Activated CD8-positive, alpha-beta memory T cell treated with anti-CD3 and anti-CD28 coated beads, Interleukin-2, amount 50 U/mL, for 1 hour (primary cell): ENCODE measurements around the gene WWP2.
"Not testable (repeated sequence)": the region's sequence is repeated elsewhere in the genome, so short reads cannot be mapped to it uniquely, and the experiment has no call there.

Experiments used
- DNase-seq: peaks from one replicate; pipeline ENCODE4 v3.0.0-alpha.2; 2020; ENCODE audit errors: extremely low read depth

WWP2 gene

DNA sequence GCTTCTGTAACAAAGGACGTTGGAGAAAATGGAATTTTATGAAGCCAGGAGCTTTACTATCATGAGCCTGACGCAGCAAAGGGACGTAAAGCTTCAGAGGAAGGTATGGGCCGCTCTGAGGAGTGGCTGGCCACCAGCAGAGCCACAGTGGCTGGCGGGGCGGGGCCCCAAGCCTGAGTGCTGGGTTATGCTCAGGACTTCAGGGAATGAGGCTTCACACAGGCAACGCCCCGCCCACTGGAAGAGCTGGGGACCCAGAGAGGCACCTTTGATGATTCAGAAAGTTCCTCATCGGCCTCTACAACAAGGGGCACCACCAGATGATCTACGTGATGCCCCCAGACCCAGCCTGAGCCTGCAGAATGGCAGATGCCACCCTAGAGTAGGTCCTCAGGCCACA lies 16.2 kb upstream of the WWP2 start:
- DNase-seq, result no peak

- no peak for DNase-seq
These were observed 15.0 kb upstream of the WWP2 start for GRCh38 chr16:69747115-69747514.

- DNase-seq, result no peak
These were observed 13.3 kb upstream of the WWP2 start for GRCh38 chr16:69748694-69749345.

- no peak for DNase-seq
These were observed 8.0 kb upstream of the WWP2 start for GRCh38 chr16:69754143-69754468.

- peak; percentile 87 for DNase-seq
These were observed 7.4 kb upstream of the WWP2 start, which contains the start of gene NOB1 for GRCh38 chr16:69754469-69755310. Gene NOB1 (minus strand): TSS chr16:69754926. CDS start chr16:69754910, 16 bp downstream.

DNA sequence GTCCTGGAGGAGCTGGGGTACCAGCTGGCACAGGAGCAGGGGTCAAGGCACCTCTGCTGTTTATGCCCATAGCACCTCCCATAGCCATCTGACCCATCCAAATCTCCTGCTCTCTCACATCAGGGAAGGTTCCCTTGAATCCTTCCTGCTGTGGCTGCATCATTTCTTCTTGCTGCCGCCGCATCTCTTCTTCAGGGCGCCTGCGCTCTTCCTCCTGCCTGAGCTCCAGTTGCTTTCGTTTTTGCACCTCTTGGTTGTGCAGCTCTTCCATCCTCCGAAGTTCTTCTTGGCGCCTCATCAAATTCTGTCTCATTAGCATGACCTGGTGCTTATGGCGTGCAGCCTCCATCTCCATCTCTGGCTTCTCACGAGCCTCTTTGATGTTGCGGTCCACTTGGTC lies 5.4 kb upstream of the WWP2 start:
- no peak for DNase-seq

DNA sequence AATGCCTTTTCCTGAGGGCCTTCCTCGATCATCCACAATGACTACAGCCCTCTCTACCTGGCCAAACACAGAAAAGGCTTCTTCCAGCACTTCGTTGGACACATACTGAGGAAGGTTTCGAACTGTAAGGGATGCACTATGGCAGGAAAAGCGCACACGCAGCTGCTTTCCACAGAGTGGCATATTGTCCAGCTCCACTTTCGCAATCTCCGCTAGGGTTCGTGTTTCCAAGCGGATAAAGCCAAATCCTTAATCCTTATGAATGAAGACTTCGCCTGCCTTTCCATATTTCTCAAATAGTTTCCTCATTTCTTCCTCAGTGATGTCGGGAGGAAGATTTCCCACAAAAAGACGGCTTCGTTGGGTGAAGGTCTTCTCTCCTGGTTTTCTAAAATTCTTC lies 4.8 kb upstream of the WWP2 start:
- not testable (repeated sequence) for DNase-seq

DNA sequence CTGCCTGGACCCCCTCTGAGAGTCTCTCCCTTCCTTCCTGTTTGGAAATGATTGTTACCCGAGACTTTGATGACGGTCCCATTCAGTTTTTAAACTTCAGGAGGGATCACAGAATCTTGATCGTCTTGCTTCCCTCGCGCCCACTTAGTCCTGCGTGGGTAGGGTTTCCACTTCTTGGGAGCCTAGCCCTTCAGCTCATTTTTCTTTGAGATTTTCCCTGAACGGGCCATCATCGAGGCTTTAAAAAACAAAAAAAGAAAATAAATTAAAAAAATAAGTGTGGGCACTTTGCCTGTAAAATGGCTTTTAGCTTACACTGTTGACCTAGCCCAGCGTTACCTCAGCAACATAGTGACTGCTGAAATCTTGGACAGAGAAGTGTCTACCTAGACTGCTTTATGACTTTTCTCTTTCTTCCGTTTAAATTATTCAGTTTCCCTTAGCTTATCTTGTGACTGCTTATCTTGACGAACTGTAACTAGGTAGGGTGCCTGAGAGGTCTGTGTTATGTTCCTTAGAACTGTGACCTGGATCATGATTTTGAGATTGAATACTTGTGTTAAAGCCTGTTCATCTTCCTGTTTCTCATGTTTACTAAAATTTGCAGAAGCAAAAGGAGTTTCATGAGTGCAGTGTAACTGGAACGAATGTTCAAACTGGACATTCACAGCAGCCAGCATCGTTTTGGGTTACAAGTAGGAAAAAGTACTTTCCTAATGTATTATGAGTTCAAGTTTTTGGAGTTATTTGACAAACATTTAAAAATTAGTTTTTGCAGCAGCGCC lies 874 bp downstream of the WWP2 start:
- no peak for DNase-seq

DNA sequence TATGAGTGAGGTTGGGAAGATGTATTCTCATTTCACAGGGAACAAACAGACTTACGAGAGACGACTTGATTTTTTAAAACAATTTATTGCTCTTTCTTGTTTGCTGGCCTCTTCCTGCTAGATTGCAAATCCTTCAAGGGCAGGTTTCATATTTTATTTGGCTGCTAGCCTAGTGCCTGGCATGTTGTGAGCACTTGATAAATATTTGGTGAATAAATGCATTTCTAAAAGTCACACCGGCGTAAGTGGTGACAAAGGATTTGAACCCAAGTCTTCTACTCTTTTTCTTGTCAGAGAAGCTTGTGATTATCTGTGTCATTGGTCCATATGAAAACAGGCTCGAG lies 1.4 kb downstream of the WWP2 start:
- DNase-seq, result no peak

DNA sequence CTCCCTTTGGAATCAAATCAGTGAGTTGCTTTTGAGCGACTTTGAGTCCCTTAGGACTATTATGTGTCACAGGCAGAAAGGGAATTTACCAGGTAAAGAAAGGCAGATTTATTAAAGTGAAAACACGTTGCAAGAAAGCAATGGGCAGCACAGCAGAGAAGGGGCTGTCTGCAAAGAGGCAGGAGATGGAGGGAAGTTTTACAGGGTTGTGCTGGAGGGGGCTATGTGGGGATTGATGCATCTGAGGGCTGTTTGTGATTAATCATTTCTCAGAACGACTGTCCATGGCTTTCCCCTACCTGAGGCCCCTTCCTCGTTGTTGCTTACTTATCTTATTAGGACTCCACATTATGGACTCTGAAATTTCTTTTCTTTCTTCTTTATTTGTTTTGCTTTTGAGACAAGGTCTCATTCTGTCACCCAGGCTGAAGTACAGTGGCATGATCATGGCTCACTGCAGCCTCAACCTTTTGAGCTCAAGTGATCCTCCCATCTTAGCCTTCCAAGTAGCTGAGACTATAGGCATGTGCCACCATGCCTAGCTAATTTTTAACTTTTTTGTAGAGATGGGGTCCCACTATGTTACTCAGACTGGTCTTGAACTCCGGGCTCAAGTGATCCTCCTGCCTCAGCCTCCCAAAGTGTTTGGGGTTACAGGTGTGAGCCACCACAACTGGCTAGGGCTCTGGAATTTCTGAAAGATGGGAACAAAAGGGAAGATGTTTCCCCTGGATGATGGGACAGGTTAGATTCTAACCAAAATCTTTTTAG lies 5.5 kb downstream of the WWP2 start:
- DNase-seq, result no peak

DNA sequence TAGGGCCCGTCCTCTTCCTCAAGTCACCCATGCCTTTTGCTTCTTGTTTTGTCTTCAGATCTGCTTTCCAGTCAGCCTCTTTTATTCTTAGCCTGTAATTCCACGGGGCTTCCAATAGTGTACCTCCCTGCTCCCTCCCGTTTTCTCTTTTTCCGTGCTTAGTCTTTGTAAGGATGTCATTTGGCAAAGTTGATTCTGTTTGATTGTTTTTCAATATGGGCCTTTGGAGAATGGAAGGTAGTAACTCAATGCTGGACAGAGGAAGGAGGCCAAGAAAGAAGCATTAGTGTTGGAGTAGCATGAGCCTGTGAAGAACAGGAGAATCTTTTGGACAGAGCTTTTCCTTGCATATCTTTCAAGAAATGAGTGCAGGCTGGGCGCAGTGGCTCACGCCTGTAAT lies 6.5 kb downstream of the WWP2 start:
- DNase-seq, result no peak

DNA sequence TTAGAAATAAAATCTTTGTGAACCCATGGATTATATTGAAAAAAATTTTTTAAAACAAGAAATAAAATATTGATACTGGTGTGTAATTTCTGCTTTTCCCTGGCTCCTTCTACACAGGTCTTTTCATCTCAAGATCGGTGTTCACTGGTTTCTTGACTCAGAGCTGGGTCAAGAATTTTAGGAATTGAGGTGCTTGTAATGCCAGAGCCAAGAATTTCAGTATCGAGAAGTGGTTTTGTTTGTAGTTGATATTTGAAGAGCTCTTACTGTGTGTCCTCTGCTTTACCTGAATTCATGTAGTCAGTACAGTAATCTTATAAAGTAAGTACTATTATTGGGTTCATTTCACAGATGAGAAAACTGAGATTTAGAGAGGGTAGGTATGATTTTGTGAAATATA lies 7.3 kb downstream of the WWP2 start:
- no peak for DNase-seq

GRCh38 chr16:69771651-69771967 lies 9.5 kb downstream of the WWP2 start:
- no peak for DNase-seq

DNA sequence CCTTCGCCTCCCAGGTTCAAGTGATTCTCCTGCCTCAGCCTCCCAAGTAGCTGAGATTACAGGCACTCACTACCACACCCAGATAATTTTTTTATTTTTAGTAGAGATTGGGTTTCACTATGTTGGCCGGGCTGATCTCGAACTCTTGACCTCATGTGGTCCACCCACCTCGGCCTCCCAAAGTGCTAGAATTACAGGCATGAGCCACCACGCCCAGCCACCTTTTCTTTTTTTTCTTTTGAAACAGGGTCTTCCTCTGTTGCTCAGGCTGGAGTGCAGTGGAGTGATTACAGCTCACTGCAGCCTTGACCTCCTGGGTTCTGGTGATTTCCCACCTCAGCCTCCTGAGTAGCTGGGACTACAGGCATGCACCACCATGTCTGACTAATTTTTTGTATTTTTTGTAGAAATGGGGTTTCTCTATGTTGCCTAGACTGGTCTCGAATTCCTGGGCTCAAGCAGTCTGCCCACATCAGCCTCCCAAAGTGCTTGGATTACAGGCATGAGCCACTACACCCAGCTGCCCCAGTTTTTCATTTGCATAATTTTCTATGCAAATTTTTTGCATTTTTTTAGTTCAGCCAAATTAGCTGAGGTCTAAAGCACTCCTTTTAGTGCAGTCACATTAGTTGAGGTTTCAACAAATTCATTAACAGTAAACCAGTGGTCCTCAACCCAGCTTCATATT lies 11.3 kb downstream of the WWP2 start:
- no peak for DNase-seq

- no peak for DNase-seq
These were observed 13.4 kb downstream of the WWP2 start for GRCh38 chr16:69775563-69775962.

DNA sequence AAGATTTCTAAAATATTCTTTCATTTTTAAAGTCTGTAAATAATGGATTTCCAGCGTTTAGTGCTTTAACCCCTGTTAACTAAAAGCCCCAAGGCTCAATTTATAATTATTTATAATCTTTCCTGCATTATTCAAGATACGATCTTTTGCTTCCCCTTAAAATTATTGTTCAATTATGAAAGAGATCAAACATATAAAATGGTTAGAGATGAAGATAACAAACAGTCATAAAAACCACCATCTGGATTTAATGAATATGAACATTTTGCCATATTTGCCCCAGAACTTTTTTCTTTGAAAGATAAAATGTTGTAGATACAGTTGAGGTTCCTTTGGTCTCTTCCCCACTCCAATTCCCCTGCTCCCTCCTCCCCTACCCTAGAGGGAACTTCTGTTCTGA lies 17.6 kb downstream of the WWP2 start:
- DNase-seq, result no peak

DNA sequence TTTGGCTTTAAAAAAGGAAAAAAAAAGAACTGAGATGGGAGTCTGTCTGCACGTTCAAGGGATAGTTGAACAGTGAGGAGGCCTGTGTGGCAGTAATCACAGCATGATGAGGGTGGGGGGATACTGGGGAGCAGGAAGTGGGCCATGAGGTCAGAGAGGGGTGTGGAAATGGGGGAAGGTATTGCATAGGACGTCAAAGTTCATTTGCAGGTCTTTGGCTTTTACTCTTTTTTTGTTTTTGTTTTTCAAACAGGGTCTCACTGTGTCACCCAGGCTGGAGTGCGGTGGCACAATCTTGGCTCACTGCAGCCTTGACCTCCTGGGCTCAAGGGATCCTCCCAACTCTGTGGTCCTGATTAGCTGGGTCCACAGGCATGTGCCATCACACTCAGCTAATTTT lies 19.0 kb downstream of the WWP2 start:
- DNase-seq, result no peak

DNA sequence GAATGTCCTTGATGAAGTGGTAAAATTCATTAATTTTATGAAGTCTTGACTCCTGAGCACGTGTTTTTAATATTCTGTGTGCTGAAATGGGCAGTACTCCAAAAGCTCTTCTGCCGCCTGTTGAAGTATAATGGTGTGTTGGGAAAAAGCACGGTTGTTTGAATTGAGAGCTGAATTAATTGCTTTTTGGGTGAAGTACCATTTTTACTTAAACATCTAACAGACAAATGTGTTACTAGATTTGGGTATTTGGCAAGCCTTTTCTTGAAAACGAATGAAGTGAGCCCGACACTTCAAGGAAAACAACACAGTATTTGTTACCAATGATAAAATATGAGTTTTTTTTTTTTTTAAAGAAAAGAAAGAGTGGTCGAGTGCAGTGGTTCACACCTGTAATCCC lies 22.5 kb downstream of the WWP2 start:
- no peak for DNase-seq

- DNase-seq, result no peak
These were observed 25.8 kb downstream of the WWP2 start for GRCh38 chr16:69787883-69788282.

GRCh38 chr16:69791391-69791847 lies 29.3 kb downstream of the WWP2 start:
- DNase-seq, result not testable (repeated sequence)

- DNase-seq, result no peak
These were observed 31.4 kb downstream of the WWP2 start for GRCh38 chr16:69793526-69793925.

DNA sequence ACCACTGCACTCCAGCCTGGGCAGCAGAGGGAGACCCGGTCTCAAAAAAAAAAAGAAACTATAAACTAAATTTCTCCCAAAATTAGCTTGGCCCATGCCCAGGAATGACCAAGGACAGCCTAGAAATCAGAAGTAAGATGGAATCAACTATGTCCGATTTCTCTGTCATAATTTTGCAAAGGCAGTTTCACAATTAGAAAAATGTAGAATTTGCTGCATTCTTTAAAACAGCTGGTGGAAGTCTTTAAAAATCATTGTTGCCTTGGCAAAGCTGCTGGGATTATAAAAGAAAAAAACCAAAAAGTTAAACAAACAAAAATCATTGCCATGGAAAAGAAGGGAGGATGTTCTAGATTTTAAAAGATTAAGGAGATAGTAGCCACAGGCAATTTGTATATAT lies 32.4 kb downstream of the WWP2 start:
- no peak for DNase-seq
